Adrenal gland (tissue), 5 donors: ENCODE results near the gene RNFT2.

Experiments
- CTCF ChIP-seq, 6 experiments: fragments of 450-650 bp in 4 of 6; fragments of 200-600 bp in 2 of 6; sonication (generic) in 1 of 6; IDR thresholded peaks; 1 replicate in 5 of 6; 2 replicates in 1 of 6; pipeline versions ENCODE4 v1.5.1 to v1.8.0; 2016 to 2021; ENCODE audit warnings: antibody characterized with exemption in 6 of 6, mild to moderate bottlenecking in 2 of 6, moderate library complexity in 1 of 6
- POLR2A ChIP-seq, 2 donors: fragments of 450-650 bp; IDR thresholded peaks; one replicate each; pipeline ENCODE4 v1.6.1; 2017; ENCODE audit warnings: antibody characterized with exemption in 2 of 2, mild to moderate bottlenecking in 2 of 2, moderate library complexity in 1 of 2
- donor health status: DM: no; HTN: no; CAD: no.

GRCh38 chr12:116790066-116790465 lies 52.0 kb downstream of the RNFT2 start:
- no peak for TF ChIP-seq POLR2A (IDR thresholded peaks at IDR 0.05)
- no peak for TF ChIP-seq CTCF (IDR thresholded peaks at IDR 0.05)
